Fibroblast of mammary gland (primary cell): Measurements from ENCODE around the gene TNS2.

Experiments
- DNase-seq: peaks from one replicate; pipeline ENCODE4 v3.0.0-alpha.2; 2010; ENCODE audit warnings: low read depth
- H3K4me3 ChIP-seq: 2 replicates; pipeline ENCODE4 v1.5.1; 2011; ENCODE audit warnings: low read depth, mild to moderate bottlenecking, low read length, moderate library complexity; ENCODE audit not compliant: control insufficient read depth
- TF ChIP-seq, protein P1 (sequence below): conservative IDR thresholded peaks from 2 replicates; pipeline ENCODE4 v1.5.1; 2011; ENCODE audit warnings: low read depth, low read length, inconsistent platforms; ENCODE audit not compliant: control insufficient read depth, insufficient read depth

Gene TNS2

DNA sequence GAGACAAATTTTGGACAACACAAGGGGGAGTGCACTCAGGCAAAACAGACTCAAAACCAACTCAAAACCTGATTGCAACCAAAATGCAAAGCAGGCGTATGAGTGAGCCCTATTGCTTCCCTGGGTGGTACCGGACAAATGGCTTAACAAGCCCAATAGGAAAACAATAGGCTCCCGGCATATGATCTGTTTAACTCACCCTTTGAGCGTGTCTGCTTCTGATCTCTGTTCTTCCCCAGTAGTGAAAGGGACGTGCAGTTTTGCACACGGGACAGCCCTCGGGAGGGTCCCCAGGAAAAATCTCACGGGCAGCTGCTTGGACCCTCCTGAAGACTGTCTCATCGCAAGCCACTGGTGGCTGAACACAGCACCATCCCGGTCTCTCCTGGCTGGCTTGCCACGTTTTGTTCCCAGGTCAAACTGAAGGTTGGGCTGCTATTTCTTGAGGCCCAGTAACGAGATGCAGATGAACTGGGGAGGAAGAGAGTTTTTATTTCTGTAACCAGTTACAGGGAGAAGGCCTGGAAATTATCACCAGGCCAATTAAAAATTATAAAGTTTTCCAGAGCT lies 63.4 kb downstream of the TNS2 start:
- TF ChIP-seq, protein P1, sequence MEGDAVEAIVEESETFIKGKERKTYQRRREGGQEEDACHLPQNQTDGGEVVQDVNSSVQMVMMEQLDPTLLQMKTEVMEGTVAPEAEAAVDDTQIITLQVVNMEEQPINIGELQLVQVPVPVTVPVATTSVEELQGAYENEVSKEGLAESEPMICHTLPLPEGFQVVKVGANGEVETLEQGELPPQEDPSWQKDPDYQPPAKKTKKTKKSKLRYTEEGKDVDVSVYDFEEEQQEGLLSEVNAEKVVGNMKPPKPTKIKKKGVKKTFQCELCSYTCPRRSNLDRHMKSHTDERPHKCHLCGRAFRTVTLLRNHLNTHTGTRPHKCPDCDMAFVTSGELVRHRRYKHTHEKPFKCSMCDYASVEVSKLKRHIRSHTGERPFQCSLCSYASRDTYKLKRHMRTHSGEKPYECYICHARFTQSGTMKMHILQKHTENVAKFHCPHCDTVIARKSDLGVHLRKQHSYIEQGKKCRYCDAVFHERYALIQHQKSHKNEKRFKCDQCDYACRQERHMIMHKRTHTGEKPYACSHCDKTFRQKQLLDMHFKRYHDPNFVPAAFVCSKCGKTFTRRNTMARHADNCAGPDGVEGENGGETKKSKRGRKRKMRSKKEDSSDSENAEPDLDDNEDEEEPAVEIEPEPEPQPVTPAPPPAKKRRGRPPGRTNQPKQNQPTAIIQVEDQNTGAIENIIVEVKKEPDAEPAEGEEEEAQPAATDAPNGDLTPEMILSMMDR, result no peak
- H3K4me3 ChIP-seq, result no peak overlapping the region
- DNase-seq, result no peak

DNA sequence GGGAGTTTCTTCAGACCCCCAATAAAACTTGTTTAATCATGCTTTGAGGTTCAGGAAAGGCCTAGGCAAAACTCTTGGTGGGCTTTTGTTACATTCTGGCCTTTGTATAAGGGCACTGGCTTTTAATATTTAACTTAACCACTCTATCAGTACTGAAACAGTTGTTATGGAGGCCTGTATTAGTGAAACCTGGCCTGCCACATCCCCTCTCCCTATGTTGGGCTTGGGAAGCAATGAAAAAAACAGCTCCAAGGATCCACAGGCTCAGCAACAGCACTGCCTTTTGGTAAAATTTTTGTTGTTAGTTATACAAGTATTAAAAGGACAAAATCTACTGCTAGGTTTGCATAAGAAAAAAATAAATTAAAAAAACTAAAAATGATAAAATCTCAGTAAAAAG lies 64.1 kb downstream of the TNS2 start:
- DNase-seq, result no peak
- TF ChIP-seq, protein P1, result no peak
- H3K4me3 ChIP-seq, result no peak overlapping the region
